Chondrocyte (in vitro differentiated cells): ENCODE data around the gene NID2. TPM values are rescaled to one million over a fixed set of nuclear protein-coding genes. Genes with fewer than 3 reads are reported as not detected.

ENCODE experiments used
- DNase-seq: peaks from one replicate; pipeline ENCODE4 v3.0.0; 2021; ENCODE audit warnings: mixed read lengths, low spot score
- H3K27ac Mint-ChIP-seq: one replicate; pipeline ENCODE4 v1.8.0; 2021; ENCODE audit warnings: mild to moderate bottlenecking, moderate library complexity, mixed read lengths; ENCODE audit not compliant: unreplicated experiment
- H3K27me3 Mint-ChIP-seq: 2 replicates; pipeline ENCODE4 v1.8.0; 2021; ENCODE audit warnings: low read depth, mixed read lengths
- H3K36me3 Mint-ChIP-seq: 2 replicates; pipeline ENCODE4 v1.8.0; 2021; ENCODE audit warnings: low read depth, mixed read lengths
- H3K4me1 Mint-ChIP-seq: 2 replicates; pipeline ENCODE4 v1.8.0; 2021; ENCODE audit warnings: low read depth, mild to moderate bottlenecking, mixed read lengths
- H3K4me3 Mint-ChIP-seq: one replicate; pipeline ENCODE4 v1.8.0; 2021; ENCODE audit warnings: mild to moderate bottlenecking, moderate library complexity, mixed read lengths; ENCODE audit not compliant: unreplicated experiment
- H3K9me3 Mint-ChIP-seq: 2 replicates; pipeline ENCODE4 v1.8.0; 2021; ENCODE audit warnings: low read depth, mixed read lengths
- total RNA-seq: library from RNA; stranded (reverse); gene quantifications from 3 replicates; pipeline ENCODE4 v1.2.1, GENCODE V29; 2021
- TF ChIP-seq, protein P1 (sequence below): fragments of 200-600 bp; sonication (generic); IDR thresholded peaks from 2 replicates; pipeline ENCODE4 v1.5.0; 2021; ENCODE audit warnings: antibody characterized with exemption, mild to moderate bottlenecking, moderate library complexity

NID2 gene
- total RNA-seq, 1 donor from 2014 or later: 51.6 TPM

DNA sequence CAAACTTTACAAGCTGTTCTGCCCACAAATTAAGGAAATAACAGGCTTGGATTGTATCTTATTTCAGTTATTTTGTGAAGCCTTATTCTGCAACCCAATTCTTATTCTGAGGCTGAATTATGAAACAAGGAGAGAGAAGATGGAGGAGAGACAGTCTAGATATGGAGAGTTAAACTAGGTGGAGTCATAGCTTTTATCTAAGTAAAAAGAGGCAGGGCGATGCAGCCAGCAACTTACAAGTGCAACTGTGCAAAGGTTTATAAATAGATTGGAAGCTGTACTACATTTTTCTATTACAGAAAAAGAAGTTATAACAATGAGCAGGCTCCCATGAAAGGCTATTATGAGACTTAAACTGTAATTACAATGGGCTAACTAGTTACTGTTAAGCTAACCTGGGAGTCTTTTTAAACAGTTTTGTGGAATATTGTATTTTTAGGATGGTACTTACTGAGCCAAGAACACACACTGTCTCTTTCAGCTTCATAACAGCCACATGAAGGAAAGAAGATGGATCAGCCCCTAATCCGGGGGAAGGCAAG is 22.4 kb downstream of the NID2 start:
- Mint-ChIP-seq H3K27ac (peak overlapping the region; percentile 92), H3K9me3 (no peaks in the 10 kb centered on the region), H3K4me1 (peaks cover 83% of the 10 kb centered on the region), H3K36me3 (peaks cover 7% of the 10 kb centered on the region), H3K27me3 (no peaks in the 10 kb centered on the region), H3K4me3 (no peak overlapping the region)
- TF ChIP-seq, protein P1, sequence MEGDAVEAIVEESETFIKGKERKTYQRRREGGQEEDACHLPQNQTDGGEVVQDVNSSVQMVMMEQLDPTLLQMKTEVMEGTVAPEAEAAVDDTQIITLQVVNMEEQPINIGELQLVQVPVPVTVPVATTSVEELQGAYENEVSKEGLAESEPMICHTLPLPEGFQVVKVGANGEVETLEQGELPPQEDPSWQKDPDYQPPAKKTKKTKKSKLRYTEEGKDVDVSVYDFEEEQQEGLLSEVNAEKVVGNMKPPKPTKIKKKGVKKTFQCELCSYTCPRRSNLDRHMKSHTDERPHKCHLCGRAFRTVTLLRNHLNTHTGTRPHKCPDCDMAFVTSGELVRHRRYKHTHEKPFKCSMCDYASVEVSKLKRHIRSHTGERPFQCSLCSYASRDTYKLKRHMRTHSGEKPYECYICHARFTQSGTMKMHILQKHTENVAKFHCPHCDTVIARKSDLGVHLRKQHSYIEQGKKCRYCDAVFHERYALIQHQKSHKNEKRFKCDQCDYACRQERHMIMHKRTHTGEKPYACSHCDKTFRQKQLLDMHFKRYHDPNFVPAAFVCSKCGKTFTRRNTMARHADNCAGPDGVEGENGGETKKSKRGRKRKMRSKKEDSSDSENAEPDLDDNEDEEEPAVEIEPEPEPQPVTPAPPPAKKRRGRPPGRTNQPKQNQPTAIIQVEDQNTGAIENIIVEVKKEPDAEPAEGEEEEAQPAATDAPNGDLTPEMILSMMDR: no peak
- DNase-seq: no peak

DNA sequence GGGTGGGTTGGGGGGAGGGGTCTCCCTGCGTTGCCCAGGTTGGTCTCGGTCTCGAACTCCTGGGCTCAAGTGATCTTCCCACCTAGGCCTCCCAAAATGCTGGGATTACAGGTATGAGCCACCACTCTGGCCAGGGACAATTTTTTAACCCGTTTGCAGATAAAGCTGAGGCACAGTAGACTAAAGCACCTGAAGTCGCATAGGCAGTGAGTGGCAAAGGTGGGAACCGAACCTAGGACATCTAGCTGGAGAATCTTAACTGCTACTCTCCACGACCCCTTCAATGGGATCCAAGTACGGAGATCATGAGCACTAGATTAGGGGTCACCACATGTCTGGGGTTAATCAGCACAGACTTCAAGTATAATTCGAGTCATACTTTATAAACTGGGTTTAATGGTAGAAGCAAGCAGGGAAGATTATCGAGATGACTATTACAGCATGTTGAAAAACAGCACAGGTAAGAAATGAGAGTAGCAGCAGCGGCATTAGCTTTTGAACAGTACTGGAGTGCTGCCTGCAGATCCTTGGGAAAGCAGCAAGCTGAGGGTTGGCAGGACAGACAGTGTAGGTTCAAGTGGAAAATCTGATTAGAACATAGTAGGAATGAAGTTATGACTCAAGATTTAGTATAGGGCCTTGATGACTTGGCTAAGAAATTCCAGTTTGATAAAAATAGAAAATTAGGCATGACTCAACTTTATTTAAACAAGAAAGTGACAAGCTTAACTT is 23.9 kb downstream of the NID2 start:
- Mint-ChIP-seq H3K9me3 (no peaks in the 10 kb centered on the region), H3K27me3 (no peaks in the 10 kb centered on the region), H3K4me1 (peaks cover 68% of the 10 kb centered on the region), H3K27ac (peak overlapping the region; percentile 92), H3K36me3 (peaks cover 13% of the 10 kb centered on the region), H3K4me3 (peak overlapping the region; percentile 7)
- TF ChIP-seq, protein P1: no peak
- DNase-seq: no peak

DNA sequence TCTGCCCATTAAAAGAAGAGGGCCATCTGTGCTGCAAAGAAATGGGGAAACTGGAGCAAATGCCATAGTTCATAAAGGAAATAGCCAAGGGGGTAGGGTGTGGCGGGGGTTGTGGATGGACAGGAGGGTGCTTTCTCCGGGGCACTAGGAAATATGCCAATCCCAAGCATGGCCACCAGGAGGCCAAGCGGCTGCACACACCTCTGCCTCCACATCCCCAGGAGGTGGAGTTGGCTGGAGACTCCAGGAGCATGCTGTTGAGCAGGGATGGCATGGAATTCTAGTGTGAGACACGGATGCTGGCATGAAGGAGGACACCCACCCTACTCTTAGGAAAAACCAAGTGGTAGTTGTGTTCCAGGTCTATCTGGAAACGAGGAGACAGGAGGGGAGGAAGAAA is 25.2 kb downstream of the NID2 start:
- peaks cover 55% of the 10 kb centered on the region for H3K4me1 Mint-ChIP-seq
- no peaks in the 10 kb centered on the region for H3K9me3 Mint-ChIP-seq
- TF ChIP-seq, protein P1: peak; percentile 75
- peak overlapping the region; percentile 72 for H3K27ac Mint-ChIP-seq
- H3K4me3 Mint-ChIP-seq: no peak overlapping the region
- peaks cover 18% of the 10 kb centered on the region for H3K36me3 Mint-ChIP-seq
- no peak for DNase-seq
- H3K27me3 Mint-ChIP-seq: no peaks in the 10 kb centered on the region

DNA sequence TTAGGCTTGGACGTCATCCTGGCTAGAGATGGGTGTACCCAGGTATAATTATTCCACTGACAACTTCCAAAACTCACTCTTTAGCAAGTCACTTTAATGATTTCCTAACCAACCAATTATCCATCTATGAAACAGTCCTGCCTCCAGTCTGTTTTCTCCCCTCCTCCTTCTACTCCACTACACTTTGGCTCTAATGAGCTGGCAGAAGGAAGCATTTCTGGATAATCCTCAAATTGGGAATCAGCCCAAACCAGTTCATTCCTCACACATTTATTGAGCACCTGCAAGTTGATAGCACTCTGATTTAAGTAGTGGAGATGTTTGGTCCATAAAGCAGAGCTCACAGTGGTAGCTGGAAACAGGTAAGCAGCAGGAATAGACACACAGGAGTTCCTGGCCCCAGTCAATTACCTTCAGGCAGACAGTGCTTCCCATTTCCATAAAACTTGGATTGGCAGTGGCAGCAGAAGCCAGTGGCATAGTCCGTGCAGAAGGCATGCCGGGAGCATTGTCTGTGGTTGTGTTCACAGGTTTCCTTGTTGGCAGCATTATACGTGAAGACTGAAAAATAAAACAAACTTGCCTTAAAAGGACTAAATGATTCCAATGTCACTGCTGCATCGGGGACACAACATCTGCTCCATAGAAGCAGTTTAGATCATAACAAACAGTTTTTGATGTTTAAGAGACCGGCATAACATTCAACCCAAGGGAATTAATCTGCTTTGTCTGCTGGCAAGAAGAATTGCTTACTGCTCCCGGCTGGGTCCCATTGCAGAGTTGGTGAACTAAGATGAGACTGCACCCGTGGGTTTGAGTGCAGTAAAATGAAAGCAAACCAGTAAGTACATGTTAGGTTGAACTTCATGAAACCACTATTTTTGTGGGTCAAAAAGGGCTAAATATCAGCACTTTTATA is 26.2 kb downstream of the NID2 start:
- H3K9me3 Mint-ChIP-seq: no peaks in the 10 kb centered on the region
- TF ChIP-seq, protein P1: no peak
- no peak overlapping the region for H3K4me3 Mint-ChIP-seq
- peaks cover 28% of the 10 kb centered on the region for H3K36me3 Mint-ChIP-seq
- H3K4me1 Mint-ChIP-seq: peaks cover 47% of the 10 kb centered on the region
- DNase-seq: no peak
- no peaks in the 10 kb centered on the region for H3K27me3 Mint-ChIP-seq
- H3K27ac Mint-ChIP-seq: no peak overlapping the region

GRCh38 chr14:52040598-52040997 is 28.3 kb downstream of the NID2 start:
- Mint-ChIP-seq H3K27me3 (no peaks in the 10 kb centered on the region), H3K36me3 (peaks cover 38% of the 10 kb centered on the region), H3K9me3 (peaks cover 4% of the 10 kb centered on the region), H3K27ac (no peak overlapping the region), H3K4me3 (no peak overlapping the region), H3K4me1 (peaks cover 27% of the 10 kb centered on the region)
- TF ChIP-seq, protein P1: no peak
- DNase-seq: no peak
